ENCODE data around the gene P2RX3.

DNA sequence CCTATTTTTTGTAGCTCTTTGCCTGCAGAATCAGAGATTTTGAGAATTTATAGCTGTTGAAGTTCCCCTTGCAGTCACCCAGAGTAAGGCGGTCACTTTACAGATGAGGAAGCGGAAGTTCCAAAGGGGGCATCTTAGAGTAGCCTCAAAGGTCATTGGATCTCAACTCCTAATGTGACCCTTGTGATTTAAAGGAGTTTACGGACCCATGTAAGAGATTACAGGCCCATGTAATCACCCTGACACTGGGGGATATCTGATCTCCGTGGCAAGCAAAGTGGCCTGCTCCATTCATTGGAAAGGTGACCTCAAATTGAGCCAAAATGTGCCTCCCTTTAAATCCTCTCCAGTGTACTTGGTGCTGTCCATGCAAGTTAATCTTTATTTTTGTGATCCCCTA, 15.7 kb downstream of the P2RX3 start:
- TF ChIP-seq, protein P1, sequence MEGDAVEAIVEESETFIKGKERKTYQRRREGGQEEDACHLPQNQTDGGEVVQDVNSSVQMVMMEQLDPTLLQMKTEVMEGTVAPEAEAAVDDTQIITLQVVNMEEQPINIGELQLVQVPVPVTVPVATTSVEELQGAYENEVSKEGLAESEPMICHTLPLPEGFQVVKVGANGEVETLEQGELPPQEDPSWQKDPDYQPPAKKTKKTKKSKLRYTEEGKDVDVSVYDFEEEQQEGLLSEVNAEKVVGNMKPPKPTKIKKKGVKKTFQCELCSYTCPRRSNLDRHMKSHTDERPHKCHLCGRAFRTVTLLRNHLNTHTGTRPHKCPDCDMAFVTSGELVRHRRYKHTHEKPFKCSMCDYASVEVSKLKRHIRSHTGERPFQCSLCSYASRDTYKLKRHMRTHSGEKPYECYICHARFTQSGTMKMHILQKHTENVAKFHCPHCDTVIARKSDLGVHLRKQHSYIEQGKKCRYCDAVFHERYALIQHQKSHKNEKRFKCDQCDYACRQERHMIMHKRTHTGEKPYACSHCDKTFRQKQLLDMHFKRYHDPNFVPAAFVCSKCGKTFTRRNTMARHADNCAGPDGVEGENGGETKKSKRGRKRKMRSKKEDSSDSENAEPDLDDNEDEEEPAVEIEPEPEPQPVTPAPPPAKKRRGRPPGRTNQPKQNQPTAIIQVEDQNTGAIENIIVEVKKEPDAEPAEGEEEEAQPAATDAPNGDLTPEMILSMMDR (IDR thresholded peaks at IDR 0.05 in 8 of 11, conservative IDR thresholded peaks at IDR 0.05 in 3 of 11) = no peak
- TF ChIP-seq POLR2A (IDR thresholded peaks at IDR 0.05) = no peak

Measured in spleen (tissue), 7 donors.